ENCODE results near the gene BRAP. TPM values are rescaled to one million over a fixed set of nuclear protein-coding genes. Genes with fewer than 3 reads are reported as not detected.
"Not testable (repeated sequence)": the region's sequence is repeated elsewhere in the genome, so short reads cannot be mapped to it uniquely, and the experiment has no call there.

BRAP gene
- total RNA-seq, 4 donors from 2014 or later, result 25.2 to 38.5 (median 29.2) TPM

DNA sequence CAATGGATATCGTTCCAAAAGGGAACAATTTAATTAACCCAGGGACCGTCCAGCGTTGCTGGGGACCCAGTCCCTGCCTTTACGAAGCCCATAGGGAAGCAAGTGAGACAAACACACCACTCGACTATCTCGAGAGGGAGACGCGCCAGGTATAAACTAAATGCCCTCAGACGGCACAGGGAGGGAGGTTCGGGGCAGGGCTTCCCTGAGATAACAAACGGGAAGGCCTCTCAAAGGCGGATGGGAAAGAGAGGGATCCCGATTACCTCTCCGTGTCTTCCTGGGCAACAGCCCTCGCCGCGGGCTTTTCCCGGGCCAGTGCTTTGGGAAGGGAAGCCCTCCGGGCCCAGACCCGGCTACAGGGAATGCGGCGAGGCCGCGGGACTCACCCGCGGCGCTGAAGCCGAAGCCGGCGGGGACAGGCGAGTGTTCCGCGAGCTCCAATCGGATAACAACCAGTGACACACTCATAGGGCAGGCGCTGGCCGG, 390 bp downstream of the BRAP start:
- TF ChIP-seq, protein P1, sequence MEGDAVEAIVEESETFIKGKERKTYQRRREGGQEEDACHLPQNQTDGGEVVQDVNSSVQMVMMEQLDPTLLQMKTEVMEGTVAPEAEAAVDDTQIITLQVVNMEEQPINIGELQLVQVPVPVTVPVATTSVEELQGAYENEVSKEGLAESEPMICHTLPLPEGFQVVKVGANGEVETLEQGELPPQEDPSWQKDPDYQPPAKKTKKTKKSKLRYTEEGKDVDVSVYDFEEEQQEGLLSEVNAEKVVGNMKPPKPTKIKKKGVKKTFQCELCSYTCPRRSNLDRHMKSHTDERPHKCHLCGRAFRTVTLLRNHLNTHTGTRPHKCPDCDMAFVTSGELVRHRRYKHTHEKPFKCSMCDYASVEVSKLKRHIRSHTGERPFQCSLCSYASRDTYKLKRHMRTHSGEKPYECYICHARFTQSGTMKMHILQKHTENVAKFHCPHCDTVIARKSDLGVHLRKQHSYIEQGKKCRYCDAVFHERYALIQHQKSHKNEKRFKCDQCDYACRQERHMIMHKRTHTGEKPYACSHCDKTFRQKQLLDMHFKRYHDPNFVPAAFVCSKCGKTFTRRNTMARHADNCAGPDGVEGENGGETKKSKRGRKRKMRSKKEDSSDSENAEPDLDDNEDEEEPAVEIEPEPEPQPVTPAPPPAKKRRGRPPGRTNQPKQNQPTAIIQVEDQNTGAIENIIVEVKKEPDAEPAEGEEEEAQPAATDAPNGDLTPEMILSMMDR (IDR thresholded peaks at IDR 0.05 in 4 of 5, conservative IDR thresholded peaks at IDR 0.05 in 1 of 5), result no peak
- TF ChIP-seq POLR2A (IDR thresholded peaks at IDR 0.05), result no peak
- no peak for DNase-seq
- Histone ChIP-seq H3K4me3 (peak overlapping the region; percentile 75 to 91 (median 82)), H3K27me3 (no peaks in the 10 kb centered on the region), H3K9me3 (no peaks in the 10 kb centered on the region), H3K4me1 (peaks cover 26% of the 10 kb centered on the region in 2 donors), H3K27ac (peak overlapping the region; percentile 82 to 95 (median 88)), H3K36me3 (peaks cover 0 to 26% of the 10 kb centered on the region in 2 donors)
- ATAC-seq, result peak in 1 of 2 donors; percentile 1
- in situ Hi-C loops (cut with MboI; ENCODE audit: low sequenced_read_pairs in 4 of 4) (loop anchor here in 1 of 4 donors (25.0 kb wide), 1 partner anchor 298 kb away; no protein-coding TSS in a partner anchor), intact Hi-C loops (cut with DNase I; ENCODE audit: low total_unique reads) (loop anchor here (5.0 kb wide), 2 partner anchors 88 to 278 kb away; partner anchors contain the start of genes ATXN2 and SH2B3)

DNA sequence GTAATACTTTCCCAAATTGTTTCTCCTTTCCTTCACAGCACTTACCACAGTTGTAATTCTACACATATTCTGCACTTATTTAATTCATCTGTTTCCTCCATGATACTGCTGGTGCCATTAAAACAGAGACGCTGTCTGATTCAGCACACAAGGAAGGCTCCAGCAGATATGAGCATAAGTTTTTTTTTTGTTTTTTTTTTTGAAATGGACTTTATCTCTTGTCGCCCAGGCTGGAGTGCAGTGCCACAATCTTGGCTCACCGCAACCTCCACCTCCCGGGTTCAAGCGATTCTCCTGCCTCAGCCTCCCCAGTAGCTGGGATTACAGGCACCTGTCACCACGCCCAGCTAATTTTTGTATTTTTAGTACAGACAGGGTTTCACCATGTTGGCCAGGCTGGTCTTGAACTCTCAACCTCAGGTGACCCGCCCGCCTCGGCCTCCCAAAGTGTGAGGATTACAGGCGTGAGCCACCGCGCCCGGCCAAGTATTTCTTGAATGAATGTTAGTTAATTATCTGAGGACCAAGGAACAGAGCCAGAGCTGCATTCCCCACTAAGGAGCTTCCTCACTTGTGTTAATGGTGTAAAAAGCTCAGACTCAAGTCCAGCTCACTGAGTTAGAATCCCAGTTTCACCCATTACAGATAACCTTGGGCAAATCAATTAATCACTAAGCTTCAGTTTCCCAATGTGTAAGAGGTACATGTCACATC, 1.1 kb downstream of the BRAP start:
- in situ Hi-C loops (cut with MboI; ENCODE audit: low sequenced_read_pairs in 4 of 4) (loop anchor here in 1 of 4 donors (25.0 kb wide), 1 partner anchor 297 kb away; no protein-coding TSS in a partner anchor), intact Hi-C loops (cut with DNase I; ENCODE audit: low total_unique reads) (loop anchor here (5.0 kb wide), 2 partner anchors 87 to 277 kb away; partner anchors contain the start of genes ATXN2 and SH2B3)
- not testable (repeated sequence) for H3K9me3 ChIP-seq, ATAC-seq, H3K27me3 ChIP-seq, DNase-seq
- peak overlapping the region; percentile 82 to 95 (median 88) for H3K27ac ChIP-seq
- peak overlapping the region; percentile 75 to 91 (median 82) for H3K4me3 ChIP-seq
- H3K36me3 ChIP-seq, result peaks cover 0 to 31% of the 10 kb centered on the region in 2 donors
- peaks cover 26% of the 10 kb centered on the region in 2 donors for H3K4me1 ChIP-seq

DNA sequence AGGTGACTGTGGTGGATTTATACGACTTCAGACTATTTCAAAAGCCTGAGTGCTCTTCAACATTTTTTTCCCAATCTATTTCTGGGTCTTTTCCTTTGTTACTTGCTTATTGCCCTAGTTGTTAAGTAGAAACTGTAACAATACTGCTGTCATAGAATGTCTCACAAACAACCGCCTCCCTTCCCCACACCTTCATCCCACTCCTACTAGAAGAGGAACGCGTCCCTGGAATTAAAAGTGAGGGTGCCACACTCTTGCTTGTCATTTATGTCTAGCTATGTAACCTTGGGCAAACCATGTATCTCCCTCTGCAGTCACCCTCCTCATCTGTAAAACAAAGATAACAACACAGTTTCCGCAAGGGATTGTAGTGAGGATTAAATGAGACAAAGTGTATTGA, 8.6 kb downstream of the BRAP start:
- Histone ChIP-seq H3K4me1 (no peaks in the 10 kb centered on the region), H3K36me3 (peaks cover 0 to 89% of the 10 kb centered on the region in 2 donors), H3K27ac (no peak overlapping the region), H3K9me3 (no peaks in the 10 kb centered on the region), H3K27me3 (no peaks in the 10 kb centered on the region), H3K4me3 (no peak overlapping the region)
- in situ Hi-C loops (cut with MboI; ENCODE audit: low sequenced_read_pairs in 4 of 4) (loop anchor here in 1 of 4 donors (25.0 kb wide), 1 partner anchor 290 kb away; no protein-coding TSS in a partner anchor), intact Hi-C loops (cut with DNase I; ENCODE audit: low total_unique reads) (no loop called here)
- no peak for ATAC-seq
- DNase-seq, result no peak
- no peak for TF ChIP-seq POLR2A (IDR thresholded peaks at IDR 0.05)
- TF ChIP-seq, protein P1 (IDR thresholded peaks at IDR 0.05 in 4 of 5, conservative IDR thresholded peaks at IDR 0.05 in 1 of 5), result no peak

DNA sequence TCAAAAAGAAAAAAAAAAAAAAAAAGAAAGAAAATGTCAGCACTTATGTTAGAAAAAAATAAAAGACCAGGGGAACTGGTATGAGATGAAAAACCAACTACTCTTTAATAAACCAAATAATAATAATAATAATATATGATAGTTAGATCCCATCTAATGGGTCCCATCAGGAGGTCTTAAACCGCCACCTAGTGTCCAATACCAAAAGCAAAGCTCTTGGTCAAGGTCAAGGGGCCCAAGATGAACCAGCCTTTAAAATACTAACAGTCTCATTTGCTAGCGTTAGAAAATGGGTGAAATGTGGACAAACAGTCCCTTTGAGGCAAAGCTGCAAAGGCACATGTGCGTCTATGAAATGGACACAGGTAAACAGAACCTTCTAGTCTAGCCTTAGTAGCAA, 12.3 kb downstream of the BRAP start:
- in situ Hi-C loops (cut with MboI; ENCODE audit: low sequenced_read_pairs in 4 of 4), result no loop called here
- H3K9me3 ChIP-seq, result no peaks in the 10 kb centered on the region
- ATAC-seq (no peak), DNase-seq (no peak)
- peaks cover 0 to 91% of the 10 kb centered on the region in 2 donors for H3K36me3 ChIP-seq
- H3K27ac ChIP-seq, result no peak overlapping the region
- intact Hi-C loops (cut with DNase I; ENCODE audit: low total_unique reads), result no loop called here
- TF ChIP-seq POLR2A (IDR thresholded peaks at IDR 0.05), result no peak
- TF ChIP-seq, protein P1 (IDR thresholded peaks at IDR 0.05 in 4 of 5, conservative IDR thresholded peaks at IDR 0.05 in 1 of 5), result no peak
- no peaks in the 10 kb centered on the region for H3K27me3 ChIP-seq
- no peaks in the 10 kb centered on the region for H3K4me1 ChIP-seq
- H3K4me3 ChIP-seq, result no peak overlapping the region

DNA sequence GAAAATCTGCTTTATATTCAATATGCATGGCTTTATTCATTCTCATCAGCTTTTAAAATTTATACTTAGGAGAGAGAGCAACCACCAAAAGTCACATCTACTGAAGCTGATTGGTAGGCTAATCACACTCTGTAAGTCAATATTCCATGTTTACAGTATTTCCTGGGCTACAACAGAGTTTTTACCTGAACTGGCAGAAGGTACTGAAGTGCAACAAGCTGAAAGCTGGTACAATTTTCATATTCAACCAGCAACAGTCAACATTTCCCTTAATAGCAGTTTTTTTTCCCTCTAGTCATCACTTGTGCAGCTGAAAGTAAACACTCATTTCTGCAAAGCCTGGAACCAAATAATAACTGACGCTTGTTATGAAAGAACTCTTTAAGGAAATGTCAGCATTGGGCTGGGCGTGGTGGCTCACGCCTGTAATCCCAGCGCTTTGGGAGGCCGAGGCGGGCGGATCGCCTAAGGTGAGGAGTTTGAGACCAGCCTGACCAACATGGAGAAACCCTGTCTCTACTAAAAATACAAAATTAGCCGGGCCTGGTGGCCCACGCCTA, 12.9 kb downstream of the BRAP start:
- ATAC-seq (no peak), DNase-seq (no peak)
- peaks cover 0 to 88% of the 10 kb centered on the region in 2 donors for H3K36me3 ChIP-seq
- intact Hi-C loops (cut with DNase I; ENCODE audit: low total_unique reads) (no loop called here), in situ Hi-C loops (cut with MboI; ENCODE audit: low sequenced_read_pairs in 4 of 4) (no loop called here)
- no peaks in the 10 kb centered on the region for H3K9me3 ChIP-seq
- no peak overlapping the region for H3K4me3 ChIP-seq
- H3K27me3 ChIP-seq, result no peaks in the 10 kb centered on the region
- H3K27ac ChIP-seq, result no peak overlapping the region
- no peaks in the 10 kb centered on the region for H3K4me1 ChIP-seq
- no peak for TF ChIP-seq POLR2A (IDR thresholded peaks at IDR 0.05)
- TF ChIP-seq, protein P1 (IDR thresholded peaks at IDR 0.05 in 4 of 5, conservative IDR thresholded peaks at IDR 0.05 in 1 of 5), result no peak

Measured in gastrocnemius medialis (tissue), 4 donors.